Neural cell (in vitro differentiated cells): Measurements from ENCODE around the gene GSTM1. TPM values are rescaled to one million over a fixed set of nuclear protein-coding genes. Genes with fewer than 3 reads are reported as not detected.

Source experiments
- H2AFZ ChIP-seq: fragments of 200-600, 300-800 bp; sonication (generic), shearing (Covaris generic); 2 replicates; pipeline ENCODE4 v1.6.0; 2014; ENCODE audit warnings: low read depth, mild to moderate bottlenecking, antibody characterized with exemption, low read length, moderate library complexity
- H3F3A ChIP-seq: fragments of 200-600 bp; shearing (Covaris generic); 2 replicates; pipeline ENCODE4 v1.6.1; 2016; ENCODE audit warnings: mild to moderate bottlenecking, moderate library complexity, mixed read lengths, antibody characterized with exemption, low read length; ENCODE audit not compliant: insufficient read depth, poor library complexity, severe bottlenecking
- H3K27ac ChIP-seq: fragments of 200-600, 300-800 bp; sonication (generic), shearing (Covaris generic); 2 replicates; pipeline ENCODE4 v1.5.1; 2014; ENCODE audit warnings: mild to moderate bottlenecking, low read length, moderate library complexity
- H3K27me3 ChIP-seq: fragments of 300-800, 200-600 bp; sonication (generic), shearing (Covaris generic); 2 replicates; pipeline ENCODE4 v1.6.0; 2014; ENCODE audit warnings: mild to moderate bottlenecking, low read depth, low read length, moderate library complexity; ENCODE audit not compliant: insufficient read depth
- H3K36me3 ChIP-seq: fragments of 300-800, 200-600 bp; sonication (generic), shearing (Covaris generic); 2 replicates; pipeline ENCODE4 v1.5.1; 2014; ENCODE audit warnings: mild to moderate bottlenecking, antibody characterized with exemption, low read length, moderate library complexity; ENCODE audit not compliant: insufficient read depth
- H3K4me2 ChIP-seq: fragments of 300-800, 200-600 bp; sonication (generic), shearing (Covaris generic); 2 replicates; pipeline ENCODE4 v1.6.0; 2014; ENCODE audit warnings: mild to moderate bottlenecking, low read length
- H3K4me3 ChIP-seq: fragments of 300-800, 200-600 bp; sonication (generic), shearing (Covaris generic); 2 replicates; pipeline ENCODE4 v1.5.1; 2014; ENCODE audit warnings: mild to moderate bottlenecking, low read length, moderate library complexity
- H3K79me2 ChIP-seq: fragments of 200-600 bp; shearing (Covaris generic); replicated peaks from 2 replicates; pipeline ENCODE4 v1.6.0; 2014; ENCODE audit warnings: mild to moderate bottlenecking, low read length, moderate library complexity; ENCODE audit not compliant: insufficient read depth
- H3K9ac ChIP-seq: fragments of 300-800, 200-600 bp; sonication (generic), shearing (Covaris generic); 2 replicates; pipeline ENCODE4 v1.6.1; 2016; ENCODE audit warnings: mild to moderate bottlenecking, low read length, mixed read lengths
- H3K9me2 ChIP-seq: fragments of 200-600 bp; shearing (Covaris generic); 2 replicates; pipeline ENCODE4 v1.6.1; 2016; ENCODE audit warnings: mild to moderate bottlenecking, low read length, mixed read lengths; ENCODE audit not compliant: insufficient read depth
- H3K9me3 ChIP-seq: fragments of 200-600, 300-800 bp; sonication (generic), shearing (Covaris generic); 2 replicates; pipeline ENCODE4 v1.6.1; 2016; ENCODE audit warnings: mild to moderate bottlenecking, mixed run types, low read length, moderate library complexity, mixed read lengths
- H4K20me1 ChIP-seq: fragments of 200-600 bp; shearing (Covaris generic); 2 replicates; pipeline ENCODE4 v1.6.1; 2016; ENCODE audit warnings: mild to moderate bottlenecking, mixed run types; ENCODE audit not compliant: insufficient read depth
- EP300 ChIP-seq: fragments of 450-650 bp; conservative IDR thresholded peaks from 2 replicates; pipeline ENCODE4 v1.6.1; 2014; ENCODE audit warnings: antibody characterized with exemption, mild to moderate bottlenecking, moderate library complexity; ENCODE audit not compliant: poor library complexity, severe bottlenecking
- EZH2 ChIP-seq: fragments of 200-600, 300-800 bp; shearing (Covaris generic), sonication (generic); IDR thresholded peaks from 2 replicates; pipeline ENCODE4 v1.6.1; 2014; ENCODE audit warnings: antibody characterized with exemption, low read length, borderline replicate concordance, mild to moderate bottlenecking; ENCODE audit not compliant: insufficient read depth, poor library complexity, severe bottlenecking
- MXI1 ChIP-seq: fragments of 450-650 bp; conservative IDR thresholded peaks from 2 replicates; pipeline ENCODE4 v1.6.1; 2014; ENCODE audit warnings: antibody characterized with exemption, mild to moderate bottlenecking; ENCODE audit not compliant: poor library complexity, severe bottlenecking
- POLR2AphosphoS5 ChIP-seq: IDR thresholded peaks from 2 replicates; pipeline ENCODE4 v1.6.1; 2012
- RAD21 ChIP-seq: fragments of 450-650 bp; conservative IDR thresholded peaks from 2 replicates; pipeline ENCODE4 v1.6.1; 2014; ENCODE audit warnings: antibody characterized with exemption, mild to moderate bottlenecking, moderate library complexity
- SMC3 ChIP-seq: fragments of 450-650 bp; conservative IDR thresholded peaks from 2 replicates; pipeline ENCODE4 v1.6.1; 2014; ENCODE audit warnings: antibody characterized with exemption, mild to moderate bottlenecking, moderate library complexity; ENCODE audit not compliant: poor library complexity
- TAF1 ChIP-seq: IDR thresholded peaks from 2 replicates; pipeline ENCODE4 v1.6.1; 2012; ENCODE audit warnings: low read depth
- polyA plus RNA-seq: library from polyadenylated mRNA; depleted of rRNA; stranded (reverse); fragments of >200 nt; gene quantifications from 2 replicates; pipeline ENCODE4 v1.2.3, GENCODE V29; 2014
- TF ChIP-seq, protein P1 (sequence below): fragments of 450-650 bp; IDR thresholded peaks from 2 replicates; pipeline ENCODE4 v1.5.1; 2014; ENCODE audit warnings: antibody characterized with exemption, mild to moderate bottlenecking, moderate library complexity; ENCODE audit not compliant: poor library complexity, severe bottlenecking
- TF ChIP-seq, protein P2 (sequence below): IDR thresholded peaks from 2 replicates; pipeline ENCODE4 v1.6.1; 2012; ENCODE audit warnings: borderline replicate concordance

The GSTM1 gene
- polyA plus RNA-seq, 1 donor from 2014 or later: not detected

DNA sequence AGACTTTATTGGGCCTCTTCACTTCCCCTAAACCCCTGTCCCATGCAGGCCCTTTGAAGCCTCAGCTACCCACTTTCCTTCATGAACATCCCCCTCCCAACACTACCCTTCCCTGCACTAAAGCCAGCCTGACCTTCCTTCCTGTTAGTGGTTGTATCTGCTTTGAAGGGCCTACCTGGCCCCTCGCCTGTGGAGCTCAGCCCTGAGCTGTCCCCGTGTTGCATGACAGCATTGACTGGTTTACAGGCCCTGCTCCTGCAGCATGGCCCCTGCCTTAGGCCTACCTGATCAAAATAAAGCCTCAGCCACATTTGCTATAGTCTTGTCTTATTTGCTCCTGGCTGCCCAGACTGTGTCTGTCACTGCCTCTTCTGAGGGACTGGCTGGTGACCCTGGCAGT, 26.2 kb upstream of the GSTM1 start:
- Histone ChIP-seq H3K9me3 (no peaks in the 10 kb centered on the region), H3K4me2 (no peak overlapping the region), H3K4me3 (no peak overlapping the region), H4K20me1 (no peaks in the 10 kb centered on the region), H3K9me2 (no peaks in the 10 kb centered on the region), H3K9ac (no peak overlapping the region), H2AFZ (no peak overlapping the region), H3K27me3 (no peaks in the 10 kb centered on the region), H3K27ac (no peak overlapping the region), H3F3A (no peaks in the 10 kb centered on the region), H3K36me3 (no peaks in the 10 kb centered on the region), H3K79me2 (no peaks in the 10 kb centered on the region)
- TF ChIP-seq RAD21 (no peak), EZH2 (no peak), EP300 (no peak), TAF1 (no peak), SMC3 (no peak), POLR2AphosphoS5 (no peak)
- TF ChIP-seq, protein P1, sequence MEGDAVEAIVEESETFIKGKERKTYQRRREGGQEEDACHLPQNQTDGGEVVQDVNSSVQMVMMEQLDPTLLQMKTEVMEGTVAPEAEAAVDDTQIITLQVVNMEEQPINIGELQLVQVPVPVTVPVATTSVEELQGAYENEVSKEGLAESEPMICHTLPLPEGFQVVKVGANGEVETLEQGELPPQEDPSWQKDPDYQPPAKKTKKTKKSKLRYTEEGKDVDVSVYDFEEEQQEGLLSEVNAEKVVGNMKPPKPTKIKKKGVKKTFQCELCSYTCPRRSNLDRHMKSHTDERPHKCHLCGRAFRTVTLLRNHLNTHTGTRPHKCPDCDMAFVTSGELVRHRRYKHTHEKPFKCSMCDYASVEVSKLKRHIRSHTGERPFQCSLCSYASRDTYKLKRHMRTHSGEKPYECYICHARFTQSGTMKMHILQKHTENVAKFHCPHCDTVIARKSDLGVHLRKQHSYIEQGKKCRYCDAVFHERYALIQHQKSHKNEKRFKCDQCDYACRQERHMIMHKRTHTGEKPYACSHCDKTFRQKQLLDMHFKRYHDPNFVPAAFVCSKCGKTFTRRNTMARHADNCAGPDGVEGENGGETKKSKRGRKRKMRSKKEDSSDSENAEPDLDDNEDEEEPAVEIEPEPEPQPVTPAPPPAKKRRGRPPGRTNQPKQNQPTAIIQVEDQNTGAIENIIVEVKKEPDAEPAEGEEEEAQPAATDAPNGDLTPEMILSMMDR: no peak

DNA sequence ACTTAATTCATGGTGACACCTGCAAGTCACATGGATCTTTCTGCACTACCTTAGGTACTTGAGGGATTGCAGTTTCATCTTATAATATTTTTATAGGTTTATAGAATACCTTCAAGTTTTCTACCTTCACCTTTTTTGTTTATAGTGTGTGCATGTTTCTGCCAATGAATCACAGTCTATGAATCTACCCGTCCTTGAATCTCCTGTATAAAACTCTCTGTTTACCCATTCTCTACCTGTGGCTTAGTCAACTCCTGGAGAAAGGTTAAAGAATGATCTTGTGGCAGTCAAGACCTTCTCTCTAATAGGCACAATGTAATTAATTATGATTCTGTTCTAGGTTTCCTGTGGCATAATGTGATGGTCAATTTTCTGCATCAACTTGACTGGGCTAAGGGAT, 22.9 kb upstream of the GSTM1 start:
- Histone ChIP-seq H3K79me2 (no peaks in the 10 kb centered on the region), H3K9me3 (no peaks in the 10 kb centered on the region), H3K4me2 (no peak overlapping the region), H4K20me1 (no peaks in the 10 kb centered on the region), H3F3A (no peaks in the 10 kb centered on the region), H3K4me3 (no peak overlapping the region), H3K9me2 (no peaks in the 10 kb centered on the region), H3K36me3 (no peaks in the 10 kb centered on the region), H3K27me3 (no peaks in the 10 kb centered on the region), H3K27ac (no peak overlapping the region), H2AFZ (no peak overlapping the region), H3K9ac (no peak overlapping the region)
- TF ChIP-seq TAF1 (no peak), EZH2 (no peak), MXI1 (no peak), RAD21 (no peak), POLR2AphosphoS5 (no peak), EP300 (no peak), SMC3 (no peak)
- TF ChIP-seq, protein P2, sequence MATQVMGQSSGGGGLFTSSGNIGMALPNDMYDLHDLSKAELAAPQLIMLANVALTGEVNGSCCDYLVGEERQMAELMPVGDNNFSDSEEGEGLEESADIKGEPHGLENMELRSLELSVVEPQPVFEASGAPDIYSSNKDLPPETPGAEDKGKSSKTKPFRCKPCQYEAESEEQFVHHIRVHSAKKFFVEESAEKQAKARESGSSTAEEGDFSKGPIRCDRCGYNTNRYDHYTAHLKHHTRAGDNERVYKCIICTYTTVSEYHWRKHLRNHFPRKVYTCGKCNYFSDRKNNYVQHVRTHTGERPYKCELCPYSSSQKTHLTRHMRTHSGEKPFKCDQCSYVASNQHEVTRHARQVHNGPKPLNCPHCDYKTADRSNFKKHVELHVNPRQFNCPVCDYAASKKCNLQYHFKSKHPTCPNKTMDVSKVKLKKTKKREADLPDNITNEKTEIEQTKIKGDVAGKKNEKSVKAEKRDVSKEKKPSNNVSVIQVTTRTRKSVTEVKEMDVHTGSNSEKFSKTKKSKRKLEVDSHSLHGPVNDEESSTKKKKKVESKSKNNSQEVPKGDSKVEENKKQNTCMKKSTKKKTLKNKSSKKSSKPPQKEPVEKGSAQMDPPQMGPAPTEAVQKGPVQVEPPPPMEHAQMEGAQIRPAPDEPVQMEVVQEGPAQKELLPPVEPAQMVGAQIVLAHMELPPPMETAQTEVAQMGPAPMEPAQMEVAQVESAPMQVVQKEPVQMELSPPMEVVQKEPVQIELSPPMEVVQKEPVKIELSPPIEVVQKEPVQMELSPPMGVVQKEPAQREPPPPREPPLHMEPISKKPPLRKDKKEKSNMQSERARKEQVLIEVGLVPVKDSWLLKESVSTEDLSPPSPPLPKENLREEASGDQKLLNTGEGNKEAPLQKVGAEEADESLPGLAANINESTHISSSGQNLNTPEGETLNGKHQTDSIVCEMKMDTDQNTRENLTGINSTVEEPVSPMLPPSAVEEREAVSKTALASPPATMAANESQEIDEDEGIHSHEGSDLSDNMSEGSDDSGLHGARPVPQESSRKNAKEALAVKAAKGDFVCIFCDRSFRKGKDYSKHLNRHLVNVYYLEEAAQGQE: no peak
- TF ChIP-seq, protein P1: no peak
